ENCODE measurements around the gene CHAC2. TPM values are rescaled to one million over a fixed set of nuclear protein-coding genes. Genes with fewer than 3 reads are reported as not detected.

Gene CHAC2
- total RNA-seq, 2 experiments from 2014 or later, result 13.2 to 15.0 TPM

GRCh38 chr2:53780056-53780455 is 12.5 kb downstream of the CHAC2 start:
- intact Hi-C loops (cut with micrococcal nuclease), result loop anchor here (10.0 kb wide), 1 partner anchor 795 kb away; no protein-coding TSS in a partner anchor
- Mint-ChIP-seq H3K27ac (no peak overlapping the region), H3K36me3 (peaks cover 20% of the 10 kb centered on the region), H3K4me3 (no peak overlapping the region), H3K9me3 (no peaks in the 10 kb centered on the region), H3K27me3 (no peaks in the 10 kb centered on the region), H3K4me1 (ENCODE audit: low read depth) (peaks cover 25% of the 10 kb centered on the region)
- CTCF ChIA-PET, result no interaction called here
- POLR2A ChIA-PET, result interaction anchor here (1.7 kb wide), 1 partner anchor 10 kb away, joined by 5 read pairs; no protein-coding TSS in a partner anchor
- DNase-seq, result no peak

GRCh38 chr2:53782676-53783075 is 15.1 kb downstream of the CHAC2 start:
- no peak for DNase-seq
- Mint-ChIP-seq H3K4me3 (no peak overlapping the region), H3K27me3 (no peaks in the 10 kb centered on the region), H3K9me3 (no peaks in the 10 kb centered on the region), H3K4me1 (ENCODE audit: low read depth) (peaks cover 27% of the 10 kb centered on the region), H3K27ac (no peak overlapping the region), H3K36me3 (peaks cover 13% of the 10 kb centered on the region)
- ChIA-PET POLR2A (interaction anchor here (2.9 kb wide), 1 partner anchor 15 kb away, joined by 11 read pairs; the partner anchor contains the start of gene CHAC2), CTCF (interaction anchor here (1.2 kb wide), 1 partner anchor 15 kb away, joined by 3 read pairs; the partner anchor contains the start of gene CHAC2)
- intact Hi-C loops (cut with micrococcal nuclease), result loop anchor here (10.0 kb wide), 1 partner anchor 792 kb away; no protein-coding TSS in a partner anchor

GRCh38 chr2:53784436-53784835 is 16.8 kb downstream of the CHAC2 start:
- Mint-ChIP-seq H3K36me3 (peaks cover 13% of the 10 kb centered on the region), H3K27ac (no peak overlapping the region), H3K27me3 (no peaks in the 10 kb centered on the region), H3K4me3 (no peak overlapping the region), H3K4me1 (ENCODE audit: low read depth) (peaks cover 37% of the 10 kb centered on the region), H3K9me3 (no peaks in the 10 kb centered on the region)
- ChIA-PET POLR2A (interaction anchor here (2.9 kb wide), 1 partner anchor 17 kb away, joined by 11 read pairs; the partner anchor contains the start of gene CHAC2), CTCF (interaction anchor here (1.2 to 1.4 kb wide), 2 partner anchors 17 to 39 kb away, joined by 3 to 4 read pairs; partner anchors contain the start of gene CHAC2)
- intact Hi-C loops (cut with micrococcal nuclease), result loop anchor here (10.0 kb wide), 1 partner anchor 790 kb away; no protein-coding TSS in a partner anchor
- no peak for DNase-seq

GRCh38 chr2:53785366-53785765 is 17.8 kb downstream of the CHAC2 start:
- no peak for DNase-seq
- Mint-ChIP-seq H3K36me3 (peaks cover 7% of the 10 kb centered on the region), H3K9me3 (no peaks in the 10 kb centered on the region), H3K4me1 (ENCODE audit: low read depth) (peaks cover 39% of the 10 kb centered on the region), H3K27ac (no peak overlapping the region), H3K4me3 (peak overlapping the region; percentile 98), H3K27me3 (no peaks in the 10 kb centered on the region)
- CTCF ChIA-PET, result interaction anchor here (1.1 to 1.4 kb wide), 3 partner anchors 15 to 40 kb away, joined by 3 to 7 read pairs (median 4); partner anchors contain the start of gene CHAC2
- intact Hi-C loops (cut with micrococcal nuclease), result loop anchor here (5.0 to 10.0 kb wide), 2 partner anchors 257 to 789 kb away; no protein-coding TSS in a partner anchor
- POLR2A ChIA-PET, result interaction anchor here (0.7 to 3.2 kb wide), 2 partner anchors 17 to 1979 kb away, joined by 3 to 43 read pairs; partner anchors contain the start of gene CHAC2

- H3K4me1 Mint-ChIP-seq (ENCODE audit: low read depth), result peaks cover 46% of the 10 kb centered on the region
- peak; percentile 53 for DNase-seq
- no peaks in the 10 kb centered on the region for H3K27me3 Mint-ChIP-seq
- CTCF ChIA-PET, result interaction anchor here (1.1 kb wide), 1 partner anchor 16 kb away, joined by 7 read pairs; no protein-coding TSS in a partner anchor
- H3K36me3 Mint-ChIP-seq, result peaks cover 5% of the 10 kb centered on the region
- H3K27ac Mint-ChIP-seq, result peak overlapping the region; percentile 94
- intact Hi-C loops (cut with micrococcal nuclease), result loop anchor here (1.0 to 10.0 kb wide), 5 partner anchors 35 to 788 kb away; partner anchors contain the start of genes ACYP2 and PSME4
- POLR2A ChIA-PET, result interaction anchor here (1.1 to 3.2 kb wide), 2 partner anchors 18 to 41 kb away, joined by 5 to 43 read pairs; partner anchors contain the start of gene CHAC2
- H3K9me3 Mint-ChIP-seq, result no peaks in the 10 kb centered on the region
- peak overlapping the region; percentile 98 for H3K4me3 Mint-ChIP-seq
Measured at GRCh38 chr2:53786352-53786704, 18.7 kb downstream of the CHAC2 start.

- H3K27ac Mint-ChIP-seq, result peak within 1 kb of the TSS; percentile 94
- CTCF ChIA-PET, result interaction anchor here (1.1 to 1.5 kb wide), 2 partner anchors 17 to 19 kb away, joined by 7 to 10 read pairs; partner anchors contain the start of gene CHAC2
- H3K4me3 Mint-ChIP-seq, result peak within 1 kb of the TSS; percentile 98
- POLR2A ChIA-PET, result interaction anchor here (0.6 to 3.2 kb wide), 4 partner anchors 19 to 329 kb away, joined by 3 to 43 read pairs (median 4); partner anchors contain the start of genes ACYP2 and CHAC2
- no peaks in the 10 kb centered on the region for H3K27me3 Mint-ChIP-seq
- H3K9me3 Mint-ChIP-seq, result no peaks in the 10 kb centered on the region
- DNase-seq, result peak; percentile 93
- intact Hi-C loops (cut with micrococcal nuclease), result loop anchor here (1.0 to 10.0 kb wide), 6 partner anchors 20 to 788 kb away; partner anchors contain the start of genes ACYP2, CHAC2 and PSME4
- peaks cover 46% of the 10 kb centered on the region for H3K4me1 Mint-ChIP-seq (ENCODE audit: low read depth)
- peaks cover 5% of the 10 kb centered on the region for H3K36me3 Mint-ChIP-seq
Measured at GRCh38 chr2:53786705-53787613, 19.4 kb downstream of the CHAC2 start, which contains the start of the genes ASB3 and ERLEC1. Gene ASB3, minus strand, starts transcription at chr2:53786953. Its CDS starts 21,381 bp downstream, at chr2:53765572. Gene ERLEC1, plus strand, starts transcription at chr2:53787044. Its CDS starts 167 bp downstream, at chr2:53787211.

- peaks cover 2% of the 10 kb centered on the region for H3K36me3 Mint-ChIP-seq
- H3K9me3 Mint-ChIP-seq, result no peaks in the 10 kb centered on the region
- H3K4me1 Mint-ChIP-seq (ENCODE audit: low read depth), result peaks cover 47% of the 10 kb centered on the region
- peak; percentile 31 for DNase-seq
- POLR2A ChIA-PET, result interaction anchor here (0.6 to 3.2 kb wide), 3 partner anchors 20 to 328 kb away, joined by 3 to 43 read pairs (median 3); partner anchors contain the start of genes ACYP2 and CHAC2
- peak overlapping the region; percentile 94 for H3K27ac Mint-ChIP-seq
- intact Hi-C loops (cut with micrococcal nuclease), result loop anchor here (1.0 to 10.0 kb wide), 4 partner anchors 20 to 787 kb away; partner anchors contain the start of genes CHAC2 and PSME4
- peak overlapping the region; percentile 98 for H3K4me3 Mint-ChIP-seq
- CTCF ChIA-PET, result interaction anchor here (1.5 kb wide), 1 partner anchor 20 kb away, joined by 10 read pairs; the partner anchor contains the start of gene CHAC2
- H3K27me3 Mint-ChIP-seq, result no peaks in the 10 kb centered on the region
Measured at GRCh38 chr2:53787614-53788289, 20.1 kb downstream of the CHAC2 start.

GRCh38 chr2:53793261-53793660 is 25.7 kb downstream of the CHAC2 start:
- H3K4me3 Mint-ChIP-seq, result no peak overlapping the region
- H3K9me3 Mint-ChIP-seq, result no peaks in the 10 kb centered on the region
- no peak overlapping the region for H3K27ac Mint-ChIP-seq
- no peaks in the 10 kb centered on the region for H3K27me3 Mint-ChIP-seq
- ChIA-PET POLR2A (no interaction called here), CTCF (no interaction called here)
- no peak for DNase-seq
- intact Hi-C loops (cut with micrococcal nuclease), result no loop called here
- peaks cover 7% of the 10 kb centered on the region for H3K36me3 Mint-ChIP-seq
- peaks cover 19% of the 10 kb centered on the region for H3K4me1 Mint-ChIP-seq (ENCODE audit: low read depth)

GRCh38 chr2:53793821-53794220 is 26.2 kb downstream of the CHAC2 start:
- peaks cover 7% of the 10 kb centered on the region for H3K36me3 Mint-ChIP-seq
- DNase-seq, result no peak
- ChIA-PET POLR2A (no interaction called here), CTCF (no interaction called here)
- H3K27ac Mint-ChIP-seq, result no peak overlapping the region
- H3K27me3 Mint-ChIP-seq, result no peaks in the 10 kb centered on the region
- intact Hi-C loops (cut with micrococcal nuclease), result no loop called here
- no peak overlapping the region for H3K4me3 Mint-ChIP-seq
- no peaks in the 10 kb centered on the region for H3K9me3 Mint-ChIP-seq
- peaks cover 14% of the 10 kb centered on the region for H3K4me1 Mint-ChIP-seq (ENCODE audit: low read depth)

- Mint-ChIP-seq H3K9me3 (no peaks in the 10 kb centered on the region), H3K4me3 (no peak overlapping the region), H3K27me3 (no peaks in the 10 kb centered on the region), H3K4me1 (ENCODE audit: low read depth) (no peaks in the 10 kb centered on the region), H3K36me3 (peaks cover 22% of the 10 kb centered on the region), H3K27ac (no peak overlapping the region)
- ChIA-PET CTCF (no interaction called here), POLR2A (no interaction called here)
- DNase-seq, result no peak
- intact Hi-C loops (cut with micrococcal nuclease), result no loop called here
Measured at GRCh38 chr2:53801547-53801946, 33.9 kb downstream of the CHAC2 start.

- H3K27ac Mint-ChIP-seq, result no peak overlapping the region
- POLR2A ChIA-PET, result no interaction called here
- no peak for DNase-seq
- no peak overlapping the region for H3K4me3 Mint-ChIP-seq
- H3K27me3 Mint-ChIP-seq, result no peaks in the 10 kb centered on the region
- CTCF ChIA-PET, result interaction anchor here (0.6 kb wide), 1 partner anchor 300 kb away, joined by 4 read pairs; no protein-coding TSS in a partner anchor
- peaks cover 25% of the 10 kb centered on the region for H3K36me3 Mint-ChIP-seq
- H3K4me1 Mint-ChIP-seq (ENCODE audit: low read depth), result no peaks in the 10 kb centered on the region
- intact Hi-C loops (cut with micrococcal nuclease), result no loop called here
- no peaks in the 10 kb centered on the region for H3K9me3 Mint-ChIP-seq
Measured at GRCh38 chr2:53802617-53803151, 35.1 kb downstream of the CHAC2 start.
